ENCODE results near the gene MRNIP. TPM values are rescaled to one million over a fixed set of nuclear protein-coding genes. Genes with fewer than 3 reads are reported as not detected.

Gene MRNIP
- total RNA-seq, 1 experiment from 2014 or later = 36.2 TPM

DNA sequence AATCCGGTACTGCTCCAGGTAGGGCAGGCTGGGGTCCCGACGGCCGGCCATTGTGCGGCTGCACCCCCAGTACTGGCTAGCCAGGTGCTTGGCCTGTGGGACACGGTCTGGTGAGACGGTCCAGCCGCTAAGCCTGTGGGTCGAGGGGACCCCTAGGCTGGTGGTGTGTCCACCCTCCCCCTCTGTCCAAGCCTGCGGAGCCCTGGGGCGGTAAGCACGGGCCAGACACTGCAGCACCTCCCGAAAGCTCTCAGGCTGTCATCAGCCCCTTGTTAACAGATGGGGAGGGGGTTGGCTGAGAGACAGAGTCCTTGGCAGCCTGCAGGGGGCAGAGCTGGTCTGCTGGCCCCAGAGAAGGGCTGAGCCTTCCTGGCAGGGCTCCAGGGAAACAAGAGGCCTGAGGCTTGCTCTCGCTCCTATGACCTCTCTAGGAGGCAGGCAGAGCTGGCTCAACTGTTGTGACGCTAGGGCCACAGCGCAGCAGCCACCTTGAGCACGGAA is 11.8 kb upstream of the MRNIP start:
- no peak overlapping the region for H3K27ac ChIP-seq (ENCODE audit: low read depth, low read length)
- BruUV-seq (replicated peaks) = no TSS peak
- peaks cover 27 to 49% of the 10 kb centered on the region in 2 experiments for H3K36me3 ChIP-seq (ENCODE audit: control insufficient read depth in 1 of 2, insufficient read depth in 2 of 2, low read length in 2 of 2)
- TF ChIP-seq EZH2 (IDR thresholded peaks at IDR 0.05) (no peak), SIN3A (IDR thresholded peaks at IDR 0.05; ENCODE audit: low read depth) (no peak), RAD21 (IDR thresholded peaks at IDR 0.05; ENCODE audit: low read depth) (peak; percentile 39), POLR2A (IDR thresholded peaks at IDR 0.05; ENCODE audit: borderline replicate concordance, extremely low read depth, insufficient read depth, insufficient read length) (no peak)
- TF ChIP-seq, protein P1, sequence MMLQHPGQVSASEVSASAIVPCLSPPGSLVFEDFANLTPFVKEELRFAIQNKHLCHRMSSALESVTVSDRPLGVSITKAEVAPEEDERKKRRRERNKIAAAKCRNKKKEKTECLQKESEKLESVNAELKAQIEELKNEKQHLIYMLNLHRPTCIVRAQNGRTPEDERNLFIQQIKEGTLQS (IDR thresholded peaks at IDR 0.05) = no peak
- TF ChIP-seq, protein P2, sequence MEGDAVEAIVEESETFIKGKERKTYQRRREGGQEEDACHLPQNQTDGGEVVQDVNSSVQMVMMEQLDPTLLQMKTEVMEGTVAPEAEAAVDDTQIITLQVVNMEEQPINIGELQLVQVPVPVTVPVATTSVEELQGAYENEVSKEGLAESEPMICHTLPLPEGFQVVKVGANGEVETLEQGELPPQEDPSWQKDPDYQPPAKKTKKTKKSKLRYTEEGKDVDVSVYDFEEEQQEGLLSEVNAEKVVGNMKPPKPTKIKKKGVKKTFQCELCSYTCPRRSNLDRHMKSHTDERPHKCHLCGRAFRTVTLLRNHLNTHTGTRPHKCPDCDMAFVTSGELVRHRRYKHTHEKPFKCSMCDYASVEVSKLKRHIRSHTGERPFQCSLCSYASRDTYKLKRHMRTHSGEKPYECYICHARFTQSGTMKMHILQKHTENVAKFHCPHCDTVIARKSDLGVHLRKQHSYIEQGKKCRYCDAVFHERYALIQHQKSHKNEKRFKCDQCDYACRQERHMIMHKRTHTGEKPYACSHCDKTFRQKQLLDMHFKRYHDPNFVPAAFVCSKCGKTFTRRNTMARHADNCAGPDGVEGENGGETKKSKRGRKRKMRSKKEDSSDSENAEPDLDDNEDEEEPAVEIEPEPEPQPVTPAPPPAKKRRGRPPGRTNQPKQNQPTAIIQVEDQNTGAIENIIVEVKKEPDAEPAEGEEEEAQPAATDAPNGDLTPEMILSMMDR (IDR thresholded peaks at IDR 0.05 in 2 of 3, conservative IDR thresholded peaks at IDR 0.05 in 1 of 3; ENCODE audit: borderline replicate concordance in 1 of 3, insufficient read depth in 1 of 3, low read depth in 2 of 3, low read length in 2 of 3) = peak; percentile 8 to 49 (median 45); a peak in 4 of 6 replicates
- no peaks in the 10 kb centered on the region for H3K79me2 ChIP-seq (ENCODE audit: insufficient read depth, low read length)
- CTCF ChIA-PET = interaction anchor here (1.2 kb wide), 1 partner anchor 69 kb away, joined by 3 read pairs; no protein-coding TSS in a partner anchor
- no peak overlapping the region for H3K4me2 ChIP-seq (ENCODE audit: low read length)
- intact Hi-C loops (cut with micrococcal nuclease) = no loop called here
- ATAC-seq (peak; percentile 55), DNase-seq (ENCODE audit: low read depth, low spot score) (no peak)
- H3K4me1 ChIP-seq (ENCODE audit: control insufficient read depth in 1 of 2, insufficient read depth in 2 of 2, low read length in 2 of 2) = no peaks in the 10 kb centered on the region
- H2AFZ ChIP-seq (ENCODE audit: low read depth, low read length, poor library complexity, severe bottlenecking) = no peak overlapping the region
- no peak overlapping the region for H3K9ac ChIP-seq (ENCODE audit: low read length)
- no peaks in the 10 kb centered on the region for H3K27me3 ChIP-seq (ENCODE audit: insufficient read depth, low read length)
- no peaks in the 10 kb centered on the region for H3K9me3 ChIP-seq (ENCODE audit: control insufficient read depth in 1 of 2, insufficient read depth in 1 of 2, low read depth in 1 of 2, low read length in 2 of 2)
- H3K9me2 ChIP-seq (ENCODE audit: insufficient read depth) = no peaks in the 10 kb centered on the region
- POLR2A ChIA-PET = no interaction called here
- RAD21 ChIA-PET (ENCODE audit: low non-redundant PET in 1 of 2, low total read pairs in 2 of 2, uncharacterized antibody in 2 of 2, unreplicated experiment in 2 of 2) = no interaction called here
- no peaks in the 10 kb centered on the region for H4K20me1 ChIP-seq (ENCODE audit: insufficient read depth)
- H3K4me3 ChIP-seq (replicated peaks in 1 of 2; ENCODE audit: low read depth in 1 of 2, low read length in 2 of 2) = no peak overlapping the region
